ENCODE results near the gene SYNDIG1. TPM values are rescaled to one million over a fixed set of nuclear protein-coding genes. Genes with fewer than 3 reads are reported as not detected.

The SYNDIG1 gene
- total RNA-seq, 1 donor: 1.6 TPM

GRCh38 chr20:24658920-24659660, 189.7 kb downstream of the SYNDIG1 start:
- no peak for TF ChIP-seq CTCF (IDR thresholded peaks at IDR 0.05; ENCODE audit: insufficient read depth, low read length)
- no peak for DNase-seq (ENCODE audit: low read depth)

GRCh38 chr20:24659835-24660234, 190.4 kb downstream of the SYNDIG1 start:
- TF ChIP-seq CTCF (IDR thresholded peaks at IDR 0.05; ENCODE audit: insufficient read depth, low read length): no peak
- H3K4me3 ChIP-seq (ENCODE audit: low read depth, low read length): no peak overlapping the region
- DNase-seq (ENCODE audit: low read depth): no peak

More at GRCh38 chr20:24658920-24659660, 189.7 kb downstream of the SYNDIG1 start:
- H3K4me3 ChIP-seq (ENCODE audit: low read depth, low read length): no peak overlapping the region

GRCh38 chr20:24660651-24661050, 191.2 kb downstream of the SYNDIG1 start:
- H3K4me3 ChIP-seq (ENCODE audit: low read depth, low read length): no peak overlapping the region
- no peak for TF ChIP-seq CTCF (IDR thresholded peaks at IDR 0.05; ENCODE audit: insufficient read depth, low read length)
- no peak for DNase-seq (ENCODE audit: low read depth)

- no peak for DNase-seq (ENCODE audit: low read depth)
- no peak overlapping the region for H3K4me3 ChIP-seq (ENCODE audit: low read depth, low read length)
- TF ChIP-seq CTCF (IDR thresholded peaks at IDR 0.05; ENCODE audit: insufficient read depth, low read length): no peak
These were observed 191.8 kb downstream of the SYNDIG1 start for GRCh38 chr20:24661255-24661654.

DNA sequence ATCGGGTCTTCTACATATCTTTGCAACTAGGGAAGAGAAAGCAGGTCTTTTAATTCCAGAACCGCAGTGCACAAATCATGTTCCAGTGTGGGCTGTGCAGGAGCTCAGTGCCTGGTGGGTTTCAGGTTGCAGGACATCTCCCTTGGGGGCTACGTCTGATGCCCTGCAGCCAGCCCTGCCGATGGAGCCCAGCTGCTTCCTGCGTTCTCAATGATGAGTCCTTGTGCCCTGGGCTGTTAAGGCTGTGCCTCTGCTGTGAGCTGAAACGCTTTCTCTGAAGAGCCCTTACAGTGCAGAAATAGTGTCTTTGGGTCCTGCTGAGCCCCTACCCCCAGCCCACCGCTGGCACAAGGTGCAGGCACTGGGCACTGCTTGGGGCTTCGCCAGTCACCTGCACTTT, 192.9 kb downstream of the SYNDIG1 start:
- no peak for DNase-seq (ENCODE audit: low read depth)
- no peak for TF ChIP-seq CTCF (IDR thresholded peaks at IDR 0.05; ENCODE audit: insufficient read depth, low read length)

GRCh38 chr20:24662752-24663365, 193.4 kb downstream of the SYNDIG1 start:
- DNase-seq (ENCODE audit: low read depth): peak; percentile 44
- no peak for TF ChIP-seq CTCF (IDR thresholded peaks at IDR 0.05; ENCODE audit: insufficient read depth, low read length)
- H3K4me3 ChIP-seq (ENCODE audit: low read depth, low read length): no peak overlapping the region

More for the DNA sequence above, 192.9 kb downstream of the SYNDIG1 start:
- H3K4me3 ChIP-seq (ENCODE audit: low read depth, low read length): no peak overlapping the region
